HUES48 (cell line): ENCODE measurements around the gene RNF213.

Experiments used
- H3K27ac ChIP-seq: one replicate; pipeline ENCODE4 v1.7.0; 2013; ENCODE audit warnings: low read depth, low read length, inconsistent platforms
- H3K27me3 ChIP-seq: 2 replicates; pipeline ENCODE4 v1.6.1; 2013; ENCODE audit warnings: mild to moderate bottlenecking, low read length; ENCODE audit not compliant: control insufficient read depth, insufficient read depth
- H3K36me3 ChIP-seq: 2 replicates; pipeline ENCODE4 v1.6.1; 2013; ENCODE audit warnings: low read length; ENCODE audit not compliant: control insufficient read depth, insufficient read depth
- H3K4me1 ChIP-seq: 2 replicates; pipeline ENCODE4 v1.6.1; 2013; ENCODE audit warnings: mild to moderate bottlenecking, low read length; ENCODE audit not compliant: control insufficient read depth, insufficient read depth
- H3K4me3 ChIP-seq: 2 replicates; pipeline ENCODE4 v1.5.1; 2013; ENCODE audit warnings: mild to moderate bottlenecking, low read depth, low read length
- H3K9ac ChIP-seq: 2 replicates; pipeline ENCODE4 v1.6.1; 2013; ENCODE audit warnings: mild to moderate bottlenecking, low read depth, low read length, moderate library complexity
- H3K9me3 ChIP-seq: 2 replicates; pipeline ENCODE4 v1.6.1; 2013; ENCODE audit warnings: low read length; ENCODE audit not compliant: control insufficient read depth, insufficient read depth

The RNF213 gene

DNA sequence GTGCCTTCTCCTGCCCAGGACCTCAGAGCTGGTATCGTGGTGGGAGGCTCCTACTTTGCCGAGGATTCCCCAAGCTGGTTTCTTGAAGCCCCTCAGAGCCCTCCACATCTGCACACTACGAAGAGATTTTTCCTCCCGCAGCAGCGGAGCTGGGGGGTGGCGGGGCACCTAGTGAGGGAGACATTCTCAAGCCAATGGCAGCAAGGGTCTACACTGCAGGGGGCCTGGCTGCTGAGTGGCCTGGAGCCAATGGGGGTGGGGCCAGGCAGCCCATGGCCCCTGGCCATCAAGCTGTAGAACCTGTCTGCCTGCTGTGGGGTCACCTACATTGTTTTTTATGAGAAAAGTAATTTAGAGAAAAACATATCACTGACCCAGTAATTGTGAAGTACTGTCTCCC is 35.4 kb upstream of the RNF213 start:
- no peaks in the 10 kb centered on the region for H3K27me3 ChIP-seq
- H3K27ac ChIP-seq = peak overlapping the region; percentile 12
- H3K4me1 ChIP-seq = peaks cover 13% of the 10 kb centered on the region; the same call in 1 of the 2 replicates
- no peak overlapping the region for H3K4me3 ChIP-seq
- no peaks in the 10 kb centered on the region for H3K9me3 ChIP-seq
- H3K9ac ChIP-seq = no peak overlapping the region
- 0 out of 2 replicates have a peak, but pooled peaks cover 8% of the 10 kb centered on the region for H3K36me3 ChIP-seq

DNA sequence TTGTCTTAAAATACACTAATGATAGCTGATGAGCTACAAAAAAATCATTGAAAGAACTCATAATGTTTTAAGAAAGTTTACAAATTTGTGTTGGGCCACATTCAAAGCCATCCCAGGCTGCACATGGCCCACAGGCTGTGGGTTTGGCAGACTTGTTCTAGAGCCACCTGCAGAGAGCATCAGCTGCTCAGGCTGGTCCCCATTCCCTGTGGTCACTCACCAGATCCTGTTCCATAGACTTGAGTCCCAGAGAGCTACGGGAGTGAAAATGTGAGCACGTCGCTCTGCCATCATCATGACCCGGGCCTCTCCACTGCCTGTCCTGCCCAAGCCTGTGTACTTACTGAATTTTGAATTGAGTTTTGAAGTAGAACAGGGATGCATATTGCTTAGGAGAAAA is 33.5 kb upstream of the RNF213 start:
- Histone ChIP-seq H3K9ac (no peak overlapping the region), H3K27me3 (no peaks in the 10 kb centered on the region), H3K36me3 (peaks cover 11% of the 10 kb centered on the region; the same call in 1 of the 2 replicates), H3K27ac (no peak overlapping the region), H3K4me1 (peaks cover 13% of the 10 kb centered on the region; the same call in 1 of the 2 replicates), H3K4me3 (no peak overlapping the region), H3K9me3 (no peaks in the 10 kb centered on the region)

DNA sequence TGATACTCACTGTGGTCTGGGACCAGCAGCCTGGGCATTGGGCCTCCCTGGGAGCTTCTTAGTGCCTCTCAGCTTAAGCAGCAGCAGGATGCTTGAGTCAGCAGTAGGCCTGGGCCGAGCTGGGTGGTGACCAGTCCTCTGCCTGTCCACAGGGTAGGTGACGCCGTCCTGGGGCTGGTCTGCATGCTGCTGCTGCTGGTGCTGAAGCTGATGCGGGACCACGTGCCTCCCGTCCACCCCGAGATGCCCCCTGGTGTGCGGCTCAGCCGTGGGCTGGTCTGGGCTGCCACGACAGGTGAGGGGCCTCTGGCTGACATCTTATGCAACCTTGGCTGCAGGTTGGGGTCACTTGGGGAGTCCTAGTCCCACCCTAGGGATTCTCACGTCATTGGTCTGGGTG is 33.0 kb upstream of the RNF213 start:
- Histone ChIP-seq H3K36me3 (peaks cover 8% of the 10 kb centered on the region; the same call in 1 of the 2 replicates), H3K9ac (no peak overlapping the region), H3K4me3 (no peak overlapping the region), H3K27me3 (no peaks in the 10 kb centered on the region), H3K4me1 (peaks cover 13% of the 10 kb centered on the region; the same call in 1 of the 2 replicates), H3K9me3 (peaks cover 4% of the 10 kb centered on the region; the same call in 1 of the 2 replicates), H3K27ac (no peak overlapping the region)

DNA sequence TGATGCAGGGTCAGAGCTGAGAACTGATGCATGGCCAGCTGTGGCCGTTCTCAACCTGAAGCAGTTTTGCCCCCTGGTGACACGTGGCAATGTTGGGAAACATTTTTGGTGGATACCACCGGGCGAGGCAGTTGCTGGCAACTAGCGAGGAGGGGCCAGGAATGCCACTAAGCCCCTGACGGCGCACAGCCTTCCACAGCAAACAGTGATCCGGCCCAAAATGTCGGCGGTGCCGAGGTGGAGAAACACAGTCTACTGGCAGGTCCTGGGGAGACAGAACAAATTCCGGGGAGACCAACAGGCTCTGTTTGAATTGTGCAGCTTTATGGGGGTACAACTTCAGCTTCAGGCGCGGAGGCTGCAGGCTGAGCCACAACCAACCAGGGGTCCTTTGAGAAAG is 32.2 kb upstream of the RNF213 start:
- peaks cover 13% of the 10 kb centered on the region; the same call in 1 of the 2 replicates for H3K4me1 ChIP-seq
- no peak overlapping the region for H3K4me3 ChIP-seq
- H3K36me3 ChIP-seq = peaks cover 3% of the 10 kb centered on the region; the same call in 1 of the 2 replicates
- H3K9ac ChIP-seq = no peak overlapping the region
- H3K27ac ChIP-seq = no peak overlapping the region
- peaks cover 5% of the 10 kb centered on the region; the same call in 1 of the 2 replicates for H3K9me3 ChIP-seq
- no peaks in the 10 kb centered on the region for H3K27me3 ChIP-seq

DNA sequence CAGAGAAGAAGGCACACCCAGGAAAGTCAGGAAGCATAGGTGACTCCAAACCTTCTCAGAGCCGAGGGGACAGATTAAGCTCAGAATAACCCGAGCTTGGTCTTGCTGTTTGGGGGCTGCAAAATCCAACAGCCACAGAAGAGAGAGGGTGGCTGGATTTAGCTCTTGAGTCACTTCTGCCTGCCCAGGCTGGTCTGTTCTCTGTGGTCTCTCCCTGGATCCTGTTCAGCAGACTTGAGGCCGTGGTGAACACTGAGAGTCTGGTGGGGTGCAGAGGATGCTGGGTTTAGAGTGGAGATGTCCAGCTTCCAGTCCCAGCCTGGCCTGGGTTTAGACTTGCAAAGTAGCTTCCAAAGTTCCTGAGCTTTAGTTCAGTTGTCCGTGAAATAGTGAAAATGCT is 31.6 kb upstream of the RNF213 start:
- H3K36me3 ChIP-seq = peaks cover 3% of the 10 kb centered on the region; the same call in 1 of the 2 replicates
- no peaks in the 10 kb centered on the region for H3K27me3 ChIP-seq
- H3K4me3 ChIP-seq = no peak overlapping the region
- no peak overlapping the region for H3K9ac ChIP-seq
- peaks cover 13% of the 10 kb centered on the region; the same call in 1 of the 2 replicates for H3K4me1 ChIP-seq
- no peak overlapping the region for H3K27ac ChIP-seq
- peaks cover 5% of the 10 kb centered on the region; the same call in 1 of the 2 replicates for H3K9me3 ChIP-seq

DNA sequence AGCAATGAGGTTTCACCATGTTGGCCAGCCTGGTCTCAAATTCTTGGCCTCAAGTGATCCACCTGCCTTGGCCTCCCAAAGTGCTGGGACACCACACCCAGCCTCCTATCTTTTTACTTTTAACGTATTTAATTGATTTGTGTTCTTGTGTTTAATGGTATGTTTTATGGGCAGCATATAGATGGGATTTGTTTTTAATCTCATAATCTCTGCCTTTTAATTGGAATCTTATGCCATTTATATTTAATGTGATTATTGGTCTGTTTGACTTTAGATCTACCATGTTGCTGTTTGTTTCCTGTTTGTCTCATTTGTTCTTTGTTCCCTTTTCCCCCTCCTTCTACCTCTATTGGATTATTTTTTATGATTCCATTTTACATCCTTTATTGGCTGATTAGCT is 28.2 kb upstream of the RNF213 start:
- H3K27me3 ChIP-seq = no peaks in the 10 kb centered on the region
- no peak overlapping the region for H3K9ac ChIP-seq
- H3K4me3 ChIP-seq = no peak overlapping the region; the same call in 1 of the 2 replicates
- peaks cover 5% of the 10 kb centered on the region; the same call in 1 of the 2 replicates for H3K9me3 ChIP-seq
- no peaks in the 10 kb centered on the region for H3K4me1 ChIP-seq
- no peak overlapping the region for H3K27ac ChIP-seq
- peaks cover 20% of the 10 kb centered on the region for H3K36me3 ChIP-seq

DNA sequence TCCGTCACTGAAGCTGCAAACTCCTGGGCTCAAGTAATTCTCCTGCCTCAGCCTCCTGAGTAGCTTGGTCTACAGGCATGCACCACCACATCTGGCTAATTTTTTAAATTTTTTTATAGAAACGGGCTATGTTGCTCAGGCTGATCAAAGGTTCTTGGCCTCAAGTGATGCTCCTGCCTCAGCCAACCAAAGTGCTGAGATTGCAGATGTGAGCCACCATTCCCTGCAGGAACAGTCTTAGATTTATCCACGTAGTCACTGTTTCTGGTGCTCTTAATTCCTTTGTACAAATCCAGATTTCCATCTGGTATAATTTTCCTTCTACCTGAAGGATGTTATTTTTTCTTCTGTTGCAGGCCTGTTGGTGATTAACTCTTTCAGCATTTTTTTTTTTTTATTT is 27.4 kb upstream of the RNF213 start:
- H3K27ac ChIP-seq = no peak overlapping the region
- H3K36me3 ChIP-seq = peaks cover 25% of the 10 kb centered on the region
- H3K27me3 ChIP-seq = no peaks in the 10 kb centered on the region
- no peak overlapping the region for H3K4me3 ChIP-seq
- H3K9ac ChIP-seq = no peak overlapping the region
- peaks cover 5% of the 10 kb centered on the region; the same call in 1 of the 2 replicates for H3K9me3 ChIP-seq
- H3K4me1 ChIP-seq = no peaks in the 10 kb centered on the region

DNA sequence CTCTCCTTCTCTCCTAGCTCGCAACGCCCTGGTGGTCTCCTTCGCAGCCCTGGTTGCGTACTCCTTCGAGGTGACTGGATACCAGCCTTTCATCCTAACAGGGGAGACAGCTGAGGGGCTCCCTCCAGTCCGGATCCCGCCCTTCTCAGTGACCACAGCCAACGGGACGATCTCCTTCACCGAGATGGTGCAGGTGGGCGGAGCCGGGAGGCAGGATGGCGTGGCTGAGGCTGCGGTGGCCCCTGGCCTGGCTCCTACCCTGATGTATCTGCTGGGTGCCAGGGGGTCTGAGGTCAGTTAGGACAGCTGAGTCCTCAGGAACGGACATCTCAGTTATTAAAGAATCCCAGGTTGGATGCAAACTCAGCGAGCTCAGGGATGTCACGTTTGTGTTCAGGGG is 23.7 kb upstream of the RNF213 start:
- Histone ChIP-seq H3K9ac (no peak overlapping the region), H3K9me3 (peaks cover 5% of the 10 kb centered on the region; the same call in 1 of the 2 replicates), H3K27ac (no peak overlapping the region), H3K4me3 (no peak overlapping the region), H3K4me1 (no peaks in the 10 kb centered on the region), H3K27me3 (no peaks in the 10 kb centered on the region), H3K36me3 (peaks cover 30% of the 10 kb centered on the region)

DNA sequence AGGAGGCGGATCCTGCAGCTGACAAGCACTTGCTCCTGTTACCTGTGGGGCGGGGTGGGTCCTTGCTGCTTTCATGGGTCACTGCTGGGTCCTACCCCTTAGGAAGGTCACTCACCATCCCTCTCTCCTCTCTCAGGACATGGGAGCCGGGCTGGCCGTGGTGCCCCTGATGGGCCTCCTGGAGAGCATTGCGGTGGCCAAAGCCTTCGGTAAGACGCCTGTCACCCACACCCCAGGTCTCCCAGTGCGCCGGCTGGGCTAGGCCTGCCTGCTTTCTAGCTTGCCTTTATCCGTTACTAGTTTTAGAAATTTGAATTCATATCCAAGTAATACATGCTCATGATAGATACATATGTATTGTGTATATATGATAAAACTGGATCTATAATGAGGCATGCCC is 23.3 kb upstream of the RNF213 start:
- Histone ChIP-seq H3K27me3 (no peaks in the 10 kb centered on the region), H3K4me3 (no peak overlapping the region), H3K9ac (no peak overlapping the region), H3K4me1 (no peaks in the 10 kb centered on the region), H3K27ac (no peak overlapping the region), H3K36me3 (peaks cover 30% of the 10 kb centered on the region), H3K9me3 (peaks cover 3% of the 10 kb centered on the region; the same call in 1 of the 2 replicates)

DNA sequence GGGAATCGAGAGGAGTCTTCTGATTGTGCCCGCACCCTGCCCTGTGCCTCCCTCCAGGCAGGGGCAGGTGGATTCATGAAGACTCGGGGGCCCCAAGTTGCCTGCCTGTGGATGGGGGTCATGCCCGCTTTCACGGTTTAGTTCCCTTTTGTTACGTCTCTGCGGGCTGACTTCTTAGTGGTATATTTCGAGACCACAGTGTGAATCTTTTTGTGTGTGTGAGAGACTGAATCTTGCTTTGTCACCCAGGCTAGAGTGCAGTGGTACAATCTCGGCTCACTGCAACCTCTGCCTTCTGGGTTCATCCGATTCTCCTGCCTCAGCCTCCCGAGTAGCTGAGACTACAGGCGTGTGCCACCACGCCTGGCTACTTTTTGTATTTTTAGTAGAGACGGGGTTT is 18.1 kb upstream of the RNF213 start:
- Histone ChIP-seq H3K4me3 (no peak overlapping the region), H3K9ac (no peak overlapping the region), H3K4me1 (no peaks in the 10 kb centered on the region), H3K36me3 (peaks cover 34% of the 10 kb centered on the region), H3K9me3 (no peaks in the 10 kb centered on the region), H3K27ac (no peak overlapping the region), H3K27me3 (no peaks in the 10 kb centered on the region)

DNA sequence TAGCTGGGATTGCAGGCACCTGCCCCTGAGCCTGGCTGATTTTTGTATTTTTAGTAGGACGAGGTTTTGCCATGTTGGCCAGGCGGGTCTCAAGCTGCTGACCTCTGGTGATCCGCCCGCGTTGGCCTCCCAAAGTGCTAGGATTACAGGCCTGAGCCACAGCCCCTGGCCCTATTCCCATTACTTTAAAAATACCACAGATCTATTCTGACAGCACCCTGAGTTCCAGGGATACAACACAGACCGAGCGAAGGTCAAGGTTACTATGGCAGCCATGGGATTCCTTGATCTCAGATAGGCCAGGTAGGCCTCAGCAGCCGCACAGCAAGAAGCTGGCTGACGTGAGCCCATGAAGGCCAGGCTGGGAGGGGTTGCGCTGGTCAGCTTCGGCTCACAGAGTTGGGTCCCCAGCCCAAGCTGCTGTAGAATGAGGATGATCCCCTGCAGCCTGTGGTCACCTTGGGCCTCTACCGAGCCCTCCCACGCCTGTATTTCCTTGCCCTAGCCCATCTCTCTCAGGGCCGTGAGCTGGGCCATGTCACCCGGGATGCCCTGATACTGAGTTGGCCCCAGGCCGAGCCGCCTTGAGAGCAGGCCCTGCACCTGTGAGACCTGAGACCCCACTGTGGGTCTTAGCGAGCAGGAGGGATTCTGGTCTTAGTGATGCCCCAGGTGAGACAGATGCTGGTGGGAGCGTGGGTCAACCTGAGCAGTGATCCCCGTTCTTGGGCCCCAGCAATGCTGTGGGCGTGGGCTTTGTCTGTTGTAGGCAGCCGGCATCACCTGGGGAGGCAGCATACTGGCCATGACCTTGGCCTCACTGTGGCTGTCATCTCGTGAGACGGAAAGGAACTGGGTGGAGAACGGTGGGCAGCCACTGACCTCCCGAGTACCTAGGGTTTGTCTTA is 16.9 kb upstream of the RNF213 start:
- no peaks in the 10 kb centered on the region for H3K27me3 ChIP-seq
- H3K9ac ChIP-seq = no peak overlapping the region
- no peaks in the 10 kb centered on the region for H3K9me3 ChIP-seq
- no peak overlapping the region for H3K27ac ChIP-seq
- H3K36me3 ChIP-seq = peaks cover 31% of the 10 kb centered on the region
- H3K4me1 ChIP-seq = no peaks in the 10 kb centered on the region
- H3K4me3 ChIP-seq = no peak overlapping the region
